ENCODE data around the gene ALPG.
A peak's percentile ranks its signal among the peaks of the same experiment; 100 is the strongest.
"Not testable (repeated sequence)": the region's sequence is repeated elsewhere in the genome, so short reads cannot be mapped to it uniquely, and the experiment has no call there.

ALPG gene

GRCh38 chr2:232377319-232377718, 29.3 kb upstream of the ALPG start:
- DNase-seq = no peak

GRCh38 chr2:232377841-232378734, 28.6 kb upstream of the ALPG start:
- no peak for DNase-seq

GRCh38 chr2:232378735-232379151, 27.9 kb upstream of the ALPG start, which contains the start of gene ALPP:
TSS of gene ALPP (plus strand) at chr2:232378751. CDS start at chr2:232378803, 52 bp downstream.
- DNase-seq = not testable (repeated sequence)

- not testable (repeated sequence) for DNase-seq
These were observed 26.7 kb upstream of the ALPG start for GRCh38 chr2:232379610-232380590.

- not testable (repeated sequence) for DNase-seq
These were observed 25.2 kb upstream of the ALPG start for GRCh38 chr2:232381204-232382031.

GRCh38 chr2:232382331-232383225, 24.1 kb upstream of the ALPG start:
- DNase-seq = no peak

- no peak for DNase-seq
These were observed 22.2 kb upstream of the ALPG start for GRCh38 chr2:232384466-232384865.

GRCh38 chr2:232385058-232385457, 21.6 kb upstream of the ALPG start:
- DNase-seq = not testable (repeated sequence)

- DNase-seq = peak; percentile 2
These were observed 20.8 kb upstream of the ALPG start for GRCh38 chr2:232385660-232386489.

- DNase-seq = no peak
These were observed 20.2 kb upstream of the ALPG start for GRCh38 chr2:232386490-232386739.

- DNase-seq = no peak
These were observed 19.7 kb upstream of the ALPG start for GRCh38 chr2:232386740-232387450.

- DNase-seq = no peak
These were observed 19.0 kb upstream of the ALPG start for GRCh38 chr2:232387451-232388171.

- no peak for DNase-seq
These were observed 18.2 kb upstream of the ALPG start for GRCh38 chr2:232388324-232388891.

GRCh38 chr2:232389327-232389726, 17.3 kb upstream of the ALPG start:
- no peak for DNase-seq

GRCh38 chr2:232390661-232391060, 16.0 kb upstream of the ALPG start:
- no peak for DNase-seq

- DNase-seq = no peak
These were observed 13.1 kb upstream of the ALPG start for GRCh38 chr2:232393556-232393955.

- DNase-seq = not testable (repeated sequence)
These were observed 12.2 kb upstream of the ALPG start for GRCh38 chr2:232394431-232394830.

GRCh38 chr2:232395586-232395985, 11.1 kb upstream of the ALPG start:
- no peak for DNase-seq

- DNase-seq = no peak
These were observed 10.0 kb upstream of the ALPG start for GRCh38 chr2:232396683-232397082.
